ENCODE measurements around the gene SPECC1L.

SPECC1L gene

GRCh38 chr22:24326266-24326665 is 55.6 kb downstream of the SPECC1L start:
- DNase-seq: no peak

GRCh38 chr22:24327832-24328231 is 57.2 kb downstream of the SPECC1L start:
- no peak for DNase-seq

GRCh38 chr22:24329453-24329852 is 58.8 kb downstream of the SPECC1L start:
- DNase-seq: no peak

GRCh38 chr22:24330636-24331035 is 60.0 kb downstream of the SPECC1L start:
- DNase-seq: no peak

- DNase-seq: no peak
These were observed 61.1 kb downstream of the SPECC1L start for GRCh38 chr22:24331468-24332440.

GRCh38 chr22:24333301-24333700 is 62.7 kb downstream of the SPECC1L start:
- no peak for DNase-seq

GRCh38 chr22:24335496-24335895 is 64.9 kb downstream of the SPECC1L start:
- no peak for DNase-seq

- DNase-seq: no peak
These were observed 67.4 kb downstream of the SPECC1L start for GRCh38 chr22:24337894-24338645.

GRCh38 chr22:24338726-24339451 is 68.3 kb downstream of the SPECC1L start:
- DNase-seq: no peak

- DNase-seq: no peak
These were observed 68.8 kb downstream of the SPECC1L start for GRCh38 chr22:24339452-24339747.

- no peak for DNase-seq
These were observed 71.0 kb downstream of the SPECC1L start for GRCh38 chr22:24341627-24342026.

- no peak for DNase-seq
These were observed 80.0 kb downstream of the SPECC1L start for GRCh38 chr22:24350627-24351026.

- DNase-seq: no peak
These were observed 82.5 kb downstream of the SPECC1L start for GRCh38 chr22:24353121-24353520.

- no peak for DNase-seq
These were observed 84.9 kb downstream of the SPECC1L start for GRCh38 chr22:24355574-24355973.

- DNase-seq: no peak
These were observed 86.9 kb downstream of the SPECC1L start for GRCh38 chr22:24357547-24357946.

GRCh38 chr22:24358105-24358836 is 87.6 kb downstream of the SPECC1L start:
- DNase-seq: no peak

- DNase-seq: no peak
These were observed 89.0 kb downstream of the SPECC1L start for GRCh38 chr22:24359452-24360120.

- no peak for DNase-seq
These were observed 91.5 kb downstream of the SPECC1L start for GRCh38 chr22:24361976-24362646.

GRCh38 chr22:24363243-24363642 is 92.6 kb downstream of the SPECC1L start:
- no peak for DNase-seq

GRCh38 chr22:24366701-24367100 is 96.1 kb downstream of the SPECC1L start:
- no peak for DNase-seq

GRCh38 chr22:24367841-24368240 is 97.2 kb downstream of the SPECC1L start:
- DNase-seq: no peak

- no peak for DNase-seq
These were observed 99.8 kb downstream of the SPECC1L start for GRCh38 chr22:24370401-24370800.

Measured in SIG-M5 (cell line).